Stimulated activated CD4-positive, alpha-beta T cell treated with anti-CD3 and anti-CD28 coated beads, TNF-alpha, amount 100 ng/mL, for 24 hours (primary cell): ENCODE measurements around the gene CDK12.
"Not testable (repeated sequence)": the region's sequence is repeated elsewhere in the genome, so short reads cannot be mapped to it uniquely, and the experiment has no call there.

Source experiments
- DNase-seq, 3 experiments: peaks; one replicate each; pipeline ENCODE4 v3.0.0-alpha.2; 2020; ENCODE audit warnings: low read depth in 3 of 3

The CDK12 gene

GRCh38 chr17:39461113-39461925 is at the start of gene CDK12:
Gene CDK12, plus strand, starts transcription at chr17:39461486. Its CDS starts 586 bp downstream, at chr17:39462072.
- peak; percentile 91 to 93 (median 91) for DNase-seq

DNA sequence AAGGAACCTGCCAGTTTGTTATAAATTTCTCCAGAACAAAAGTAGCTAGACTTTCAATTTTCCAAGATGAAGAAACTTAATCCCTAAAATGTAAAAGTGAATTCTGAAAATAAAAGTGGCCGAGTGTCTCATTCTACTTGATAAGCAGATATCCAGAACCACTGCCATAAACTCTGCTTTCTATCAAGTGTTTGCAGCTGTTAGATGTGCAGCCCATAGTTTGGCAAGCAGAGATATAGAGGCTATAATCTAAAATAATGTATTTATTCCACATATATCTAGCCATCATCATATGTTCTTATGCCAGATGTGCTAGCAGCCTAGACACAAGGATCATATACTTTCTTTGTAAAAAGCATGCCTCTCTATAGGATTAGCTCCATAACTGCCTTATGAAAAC is 45.1 kb upstream of the CDK12 start:
- no peak for DNase-seq

- no peak for DNase-seq
Measured at GRCh38 chr17:39429600-39429999, 31.7 kb upstream of the CDK12 start.

DNA sequence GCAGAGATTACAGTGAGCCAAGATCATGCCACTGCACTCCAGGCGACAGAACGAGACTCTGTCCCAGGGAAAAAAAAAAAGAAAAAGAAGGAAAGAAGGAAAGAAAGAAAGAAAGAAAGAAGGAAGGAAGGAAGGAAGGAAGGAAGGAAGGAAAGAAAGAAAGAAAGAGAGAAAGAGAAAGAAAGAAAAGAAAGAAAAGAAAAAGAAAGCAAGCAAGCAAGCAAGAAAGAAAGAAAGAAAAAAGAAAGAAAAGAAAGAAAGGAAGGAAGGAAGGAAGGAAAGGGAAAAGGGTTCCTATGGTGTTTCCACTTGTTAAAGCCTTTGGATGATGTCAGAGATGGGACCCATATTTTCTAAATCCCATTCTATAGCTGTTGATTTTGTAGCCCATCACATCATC is 21.4 kb upstream of the CDK12 start:
- not testable (repeated sequence) for DNase-seq

DNA sequence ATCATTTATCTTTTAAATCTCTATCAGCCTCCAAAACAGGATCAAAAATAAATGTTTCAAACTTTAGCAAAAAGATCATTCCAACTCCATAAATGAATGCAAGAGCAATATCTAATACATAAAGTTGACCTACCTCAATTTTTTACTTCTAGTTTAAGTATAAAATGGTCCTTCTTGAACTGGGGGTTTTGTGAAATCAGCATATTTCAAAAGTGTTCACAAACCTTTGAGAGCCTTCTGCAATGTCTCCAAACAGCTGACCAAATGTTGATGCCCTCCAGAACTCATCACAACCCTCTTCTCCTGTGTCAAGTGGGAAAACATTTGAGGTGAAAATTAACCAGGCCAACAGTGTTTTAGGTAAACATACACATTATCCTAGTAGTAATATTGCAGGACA is 18.0 kb upstream of the CDK12 start:
- no peak for DNase-seq

DNA sequence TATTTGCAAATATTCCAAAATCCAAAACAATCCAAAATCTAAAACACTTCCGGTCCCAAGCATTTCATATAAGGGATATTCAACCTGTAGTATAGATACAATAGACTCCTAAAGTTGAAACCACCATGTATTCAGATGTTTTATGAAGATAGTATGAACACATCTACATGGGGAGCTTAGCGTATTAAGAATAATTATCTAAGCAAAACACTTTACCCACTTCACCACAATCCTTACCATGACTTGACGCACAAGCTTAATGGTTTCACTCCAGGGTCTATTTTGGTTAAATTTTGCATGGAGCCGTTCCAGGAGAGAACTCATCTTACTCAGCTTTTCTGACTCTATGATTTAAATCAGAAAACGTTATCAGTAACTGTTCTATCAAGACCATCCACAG is 13.7 kb upstream of the CDK12 start:
- DNase-seq = no peak

- DNase-seq = no peak
Measured at GRCh38 chr17:39450051-39450450, 11.2 kb upstream of the CDK12 start.

- DNase-seq = peak; percentile 80 to 90 (median 86)
Measured at GRCh38 chr17:39450847-39451581, 10.3 kb upstream of the CDK12 start, which contains the start of gene MED1. Gene MED1, minus strand, starts transcription at chr17:39451263. Its CDS starts 201 bp downstream, at chr17:39451062.

GRCh38 chr17:39455919-39456318 is 5.4 kb upstream of the CDK12 start:
- DNase-seq = no peak

DNA sequence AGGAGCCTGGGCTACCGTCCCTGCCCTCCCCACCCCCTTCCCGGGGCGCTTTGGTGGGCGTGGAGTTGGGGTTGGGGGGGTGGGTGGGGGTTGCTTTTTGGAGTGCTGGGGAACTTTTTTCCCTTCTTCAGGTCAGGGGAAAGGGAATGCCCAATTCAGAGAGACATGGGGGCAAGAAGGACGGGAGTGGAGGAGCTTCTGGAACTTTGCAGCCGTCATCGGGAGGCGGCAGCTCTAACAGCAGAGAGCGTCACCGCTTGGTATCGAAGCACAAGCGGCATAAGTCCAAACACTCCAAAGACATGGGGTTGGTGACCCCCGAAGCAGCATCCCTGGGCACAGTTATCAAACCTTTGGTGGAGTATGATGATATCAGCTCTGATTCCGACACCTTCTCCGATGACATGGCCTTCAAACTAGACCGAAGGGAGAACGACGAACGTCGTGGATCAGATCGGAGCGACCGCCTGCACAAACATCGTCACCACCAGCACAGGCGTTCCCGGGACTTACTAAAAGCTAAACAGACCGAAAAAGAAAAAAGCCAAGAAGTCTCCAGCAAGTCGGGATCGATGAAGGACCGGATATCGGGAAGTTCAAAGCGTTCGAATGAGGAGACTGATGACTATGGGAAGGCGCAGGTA is 762 bp downstream of the CDK12 start:
- peak in 2 of 3 experiments; percentile 10 to 54 for DNase-seq

GRCh38 chr17:39462631-39463375 is 1.5 kb downstream of the CDK12 start:
- DNase-seq = no peak

DNA sequence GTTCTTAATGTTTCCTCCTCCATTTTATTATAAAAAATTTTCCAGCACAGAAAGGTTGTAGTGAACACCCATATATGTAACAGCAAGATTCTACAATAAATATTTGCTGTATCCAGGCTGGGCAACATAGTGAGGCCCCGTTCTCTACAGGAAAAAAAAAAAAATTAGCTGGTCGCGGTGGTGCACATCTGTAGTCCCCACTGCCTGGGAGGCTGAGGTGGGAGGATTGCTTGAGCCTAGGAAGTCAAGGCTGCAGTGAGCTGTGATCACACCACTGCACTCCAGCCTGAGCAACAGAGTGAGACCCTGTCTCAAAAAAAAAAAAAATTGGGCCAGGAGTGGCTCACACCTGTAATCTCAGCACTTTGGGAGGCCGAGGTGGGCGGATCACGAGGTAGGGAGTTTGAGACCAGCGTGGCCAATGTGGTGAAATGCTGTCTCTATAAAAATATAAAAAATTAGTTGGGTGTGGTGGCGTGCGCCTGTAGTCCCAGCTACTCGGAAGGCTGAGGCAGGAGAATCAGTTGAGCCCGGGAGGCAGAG is 3.4 kb downstream of the CDK12 start:
- DNase-seq = not testable (repeated sequence)

GRCh38 chr17:39468610-39469009 is 7.3 kb downstream of the CDK12 start:
- not testable (repeated sequence) for DNase-seq

GRCh38 chr17:39473310-39473709 is 12.0 kb downstream of the CDK12 start:
- DNase-seq = no peak

DNA sequence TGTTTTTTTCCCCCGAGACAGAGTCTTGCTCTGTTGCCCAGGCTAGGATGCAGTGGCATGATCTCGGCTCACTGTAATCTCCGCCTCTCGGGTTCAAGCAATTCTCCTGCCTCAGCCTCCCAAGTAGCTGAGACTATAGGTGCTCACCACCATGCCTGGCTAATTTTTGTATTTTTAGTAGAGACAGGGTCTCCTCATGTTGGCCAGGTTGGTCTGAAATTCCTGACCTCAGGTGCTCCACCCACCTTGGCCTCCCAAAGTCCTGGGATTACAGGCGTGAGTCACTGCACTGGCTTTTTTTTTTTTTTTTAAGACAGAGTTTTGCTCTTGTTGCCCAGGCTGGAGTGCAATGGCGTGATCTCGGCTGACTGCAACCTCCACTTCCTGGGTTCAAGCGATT is 18.3 kb downstream of the CDK12 start:
- DNase-seq = not testable (repeated sequence)

DNA sequence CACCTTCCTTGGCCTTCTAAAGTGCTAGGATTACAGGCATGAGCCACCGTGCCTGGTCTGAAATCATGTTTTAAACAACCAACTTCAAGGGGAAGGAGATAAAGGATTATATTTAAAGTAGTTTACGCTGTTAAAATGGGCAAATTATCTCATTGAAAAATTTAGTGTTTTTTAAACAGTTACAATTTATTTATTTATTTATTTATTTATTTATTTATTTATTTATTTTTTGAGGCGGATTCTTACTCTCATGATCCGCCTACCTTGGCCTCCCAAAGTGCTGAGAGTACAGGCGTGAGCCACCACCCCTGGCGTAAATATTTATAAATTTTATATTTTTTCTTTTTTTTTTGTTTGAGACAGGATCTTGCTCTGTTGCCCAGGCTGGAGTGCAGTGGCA is 22.2 kb downstream of the CDK12 start:
- no peak for DNase-seq

DNA sequence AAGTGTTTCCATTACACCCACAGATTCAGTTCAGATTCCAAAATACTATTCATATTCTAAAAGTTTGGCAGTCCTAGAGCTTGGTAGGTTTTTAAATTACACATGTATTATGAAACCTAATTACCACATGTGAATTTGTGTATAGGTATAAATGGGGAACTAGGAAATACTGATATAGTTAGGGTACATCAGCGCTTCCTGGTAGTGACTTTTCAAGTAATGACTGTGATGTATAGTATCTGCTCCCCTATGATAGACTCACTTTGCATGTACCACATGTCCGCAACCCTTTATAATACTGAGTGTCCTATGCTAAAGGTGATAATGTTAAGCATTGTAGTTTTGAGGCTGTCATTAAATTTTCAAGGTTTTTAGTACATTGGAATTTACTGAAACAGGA is 22.9 kb downstream of the CDK12 start:
- no peak for DNase-seq

DNA sequence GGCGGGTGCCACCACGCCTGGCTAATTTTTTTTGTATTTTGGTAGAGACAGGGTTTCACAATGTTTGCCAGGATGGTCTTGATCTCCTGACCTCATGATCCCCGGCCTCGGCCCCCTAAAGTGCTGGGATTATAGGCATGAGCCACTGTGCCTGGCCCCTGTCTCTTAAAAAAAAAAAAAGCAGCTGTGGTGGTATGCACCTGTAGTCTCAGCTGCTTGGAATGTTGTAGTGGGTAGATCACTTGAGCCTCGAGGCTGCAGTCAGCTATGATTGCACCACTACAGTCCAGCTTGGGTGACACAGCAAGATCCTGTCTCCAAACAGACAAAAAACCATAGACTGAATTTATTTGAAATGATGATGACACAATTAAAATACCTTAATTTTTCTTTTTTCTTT is 24.3 kb downstream of the CDK12 start:
- no peak for DNase-seq

- DNase-seq = no peak
Measured at GRCh38 chr17:39486242-39486641, 25.0 kb downstream of the CDK12 start.

DNA sequence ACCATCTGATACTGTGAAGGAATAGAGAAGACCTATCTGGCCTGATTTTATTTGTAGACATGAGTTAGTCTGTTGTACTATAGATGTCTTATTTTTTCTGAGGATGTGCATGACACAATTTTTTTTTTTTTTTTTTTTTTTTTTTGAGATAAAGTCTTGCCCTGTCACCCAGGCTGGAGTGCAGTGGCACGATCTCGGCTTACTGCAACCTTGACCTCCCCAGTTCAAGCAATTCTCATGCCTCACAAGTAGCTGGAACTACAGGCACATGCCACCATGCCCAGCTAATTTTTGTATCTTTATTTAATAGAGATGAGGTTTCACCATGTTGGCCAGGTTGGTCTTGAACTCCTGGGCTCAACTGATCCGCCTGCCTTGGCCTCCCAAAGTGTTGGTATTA is 26.2 kb downstream of the CDK12 start:
- not testable (repeated sequence) for DNase-seq

- DNase-seq = no peak
Measured at GRCh38 chr17:39487946-39488345, 26.7 kb downstream of the CDK12 start.
